Astrocyte (in vitro differentiated cells and primary cell): Measurements from ENCODE around the gene FBXL7. TPM values are rescaled to one million over a fixed set of nuclear protein-coding genes. Genes with fewer than 3 reads are reported as not detected.

Source experiments
- DNase-seq: peaks from one replicate; pipeline ENCODE4 v3.0.0-alpha.2; 2010; ENCODE audit warnings: low read depth
- FAIRE-seq: peaks from 2 replicates; lab custom pipeline; 2011; peaks lifted over from hg19 to GRCh38; lab: Jason Lieb, UNC
- H2AFZ ChIP-seq: 2 replicates; pipeline ENCODE4 v1.6.0; 2012; ENCODE audit warnings: low read depth, low read length, inconsistent platforms
- H3K27ac ChIP-seq: 2 replicates; pipeline ENCODE4 v1.5.1; 2011; ENCODE audit warnings: low read depth, low read length, inconsistent platforms
- H3K27me3 ChIP-seq: 2 replicates; pipeline ENCODE4 v1.6.0; 2011; ENCODE audit warnings: low read length, inconsistent platforms; ENCODE audit not compliant: insufficient read depth
- H3K36me3 ChIP-seq: 2 replicates; pipeline ENCODE4 v1.5.1; 2011; ENCODE audit warnings: low read length, inconsistent platforms; ENCODE audit not compliant: insufficient read depth
- H3K4me1 ChIP-seq: 2 replicates; pipeline ENCODE4 v1.5.1; 2011; ENCODE audit warnings: low read length, inconsistent platforms; ENCODE audit not compliant: insufficient read depth
- H3K4me2 ChIP-seq: 2 replicates; pipeline ENCODE4 v1.6.0; 2012; ENCODE audit warnings: low read length, inconsistent platforms
- H3K4me3 ChIP-seq: 2 replicates; pipeline ENCODE4 v1.5.1; 2011; ENCODE audit warnings: low read depth, mild to moderate bottlenecking, low read length, inconsistent platforms; ENCODE audit not compliant: insufficient read depth
- H3K79me2 ChIP-seq: 2 replicates; pipeline ENCODE4 v1.6.0; 2012; ENCODE audit warnings: mild to moderate bottlenecking, low read length, inconsistent platforms; ENCODE audit not compliant: insufficient read depth
- H3K9ac ChIP-seq: 2 replicates; pipeline ENCODE4 v1.6.0; 2012; ENCODE audit warnings: mild to moderate bottlenecking, low read length, inconsistent platforms
- H3K9me3 ChIP-seq: 2 replicates; pipeline ENCODE4 v1.5.1; 2012; ENCODE audit warnings: low read depth, mild to moderate bottlenecking, low read length, inconsistent platforms; ENCODE audit not compliant: insufficient read depth
- H4K20me1 ChIP-seq: 2 replicates; pipeline ENCODE4 v1.6.0; 2012; ENCODE audit warnings: low read length, inconsistent platforms; ENCODE audit not compliant: insufficient read depth
- H3K27ac Mint-ChIP-seq: one replicate; pipeline ENCODE4 v1.8.0; 2021; ENCODE audit warnings: mild to moderate bottlenecking, mixed read lengths; ENCODE audit not compliant: unreplicated experiment
- H3K27me3 Mint-ChIP-seq: one replicate; pipeline ENCODE4 v1.8.0; 2021; ENCODE audit warnings: low read depth, mixed read lengths; ENCODE audit not compliant: unreplicated experiment
- H3K36me3 Mint-ChIP-seq: one replicate; pipeline ENCODE4 v1.8.0; 2021; ENCODE audit warnings: low read depth, mixed read lengths; ENCODE audit not compliant: unreplicated experiment
- H3K4me1 Mint-ChIP-seq: one replicate; pipeline ENCODE4 v1.8.0; 2021; ENCODE audit warnings: low read depth, mixed read lengths; ENCODE audit not compliant: unreplicated experiment
- H3K4me3 Mint-ChIP-seq: one replicate; pipeline ENCODE4 v1.8.0; 2021; ENCODE audit warnings: mild to moderate bottlenecking, moderate library complexity, mixed read lengths; ENCODE audit not compliant: unreplicated experiment
- H3K9me3 Mint-ChIP-seq: one replicate; pipeline ENCODE4 v1.8.0; 2021; ENCODE audit warnings: mild to moderate bottlenecking, mixed read lengths; ENCODE audit not compliant: unreplicated experiment
- EZH2 ChIP-seq: IDR thresholded peaks from 2 replicates; pipeline ENCODE4 v1.6.1; 2012; ENCODE audit warnings: mild to moderate bottlenecking, low read length, inconsistent platforms; ENCODE audit not compliant: insufficient read depth
- total RNA-seq: library from RNA; stranded (reverse); gene quantifications from 2 replicates; pipeline ENCODE4 v1.2.1, GENCODE V29; 2021
- TF ChIP-seq, protein P1 (sequence below): IDR thresholded peaks from 2 replicates; pipeline ENCODE4 v1.5.1; 2011; ENCODE audit warnings: low read depth, mild to moderate bottlenecking, inconsistent platforms, low read length, moderate library complexity; ENCODE audit not compliant: insufficient read depth

FBXL7 gene
- total RNA-seq, 1 donor from 2014 or later = 21.0 TPM

DNA sequence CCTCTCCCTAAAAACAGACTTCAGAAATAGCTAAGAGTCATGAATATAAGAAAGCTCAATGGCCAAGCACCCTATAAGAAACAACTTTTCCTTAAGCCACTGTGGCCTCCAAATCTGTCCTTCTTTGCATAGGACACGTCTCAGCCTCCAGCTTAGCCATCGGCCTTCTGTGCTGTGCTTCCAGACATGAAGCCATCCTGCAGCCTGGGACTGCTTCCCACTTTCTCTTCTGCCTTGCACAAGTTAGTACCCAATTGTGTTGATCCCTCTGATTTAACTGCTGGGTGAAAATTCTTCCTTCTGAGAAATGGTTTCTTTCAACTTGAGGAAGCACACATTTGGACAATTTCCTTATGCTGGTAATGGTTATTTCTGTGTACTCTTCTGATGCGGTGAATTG is 344.9 kb downstream of the FBXL7 start:
- Histone ChIP-seq H3K27me3 (no peaks in the 10 kb centered on the region), H3K27ac (no peak overlapping the region), H3K36me3 (no peaks in the 10 kb centered on the region), H3K79me2 (no peaks in the 10 kb centered on the region), H4K20me1 (peaks cover 17% of the 10 kb centered on the region), H3K4me1 (no peaks in the 10 kb centered on the region), H3K9ac (no peak overlapping the region), H2AFZ (no peak overlapping the region), H3K4me3 (no peak overlapping the region), H3K9me3 (no peaks in the 10 kb centered on the region), H3K4me2 (no peak overlapping the region)
- no peak for TF ChIP-seq EZH2
- TF ChIP-seq, protein P1, sequence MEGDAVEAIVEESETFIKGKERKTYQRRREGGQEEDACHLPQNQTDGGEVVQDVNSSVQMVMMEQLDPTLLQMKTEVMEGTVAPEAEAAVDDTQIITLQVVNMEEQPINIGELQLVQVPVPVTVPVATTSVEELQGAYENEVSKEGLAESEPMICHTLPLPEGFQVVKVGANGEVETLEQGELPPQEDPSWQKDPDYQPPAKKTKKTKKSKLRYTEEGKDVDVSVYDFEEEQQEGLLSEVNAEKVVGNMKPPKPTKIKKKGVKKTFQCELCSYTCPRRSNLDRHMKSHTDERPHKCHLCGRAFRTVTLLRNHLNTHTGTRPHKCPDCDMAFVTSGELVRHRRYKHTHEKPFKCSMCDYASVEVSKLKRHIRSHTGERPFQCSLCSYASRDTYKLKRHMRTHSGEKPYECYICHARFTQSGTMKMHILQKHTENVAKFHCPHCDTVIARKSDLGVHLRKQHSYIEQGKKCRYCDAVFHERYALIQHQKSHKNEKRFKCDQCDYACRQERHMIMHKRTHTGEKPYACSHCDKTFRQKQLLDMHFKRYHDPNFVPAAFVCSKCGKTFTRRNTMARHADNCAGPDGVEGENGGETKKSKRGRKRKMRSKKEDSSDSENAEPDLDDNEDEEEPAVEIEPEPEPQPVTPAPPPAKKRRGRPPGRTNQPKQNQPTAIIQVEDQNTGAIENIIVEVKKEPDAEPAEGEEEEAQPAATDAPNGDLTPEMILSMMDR = no peak
- H3K4me1 Mint-ChIP-seq = no peaks in the 10 kb centered on the region
- no peak overlapping the region for H3K4me3 Mint-ChIP-seq
- H3K27me3 Mint-ChIP-seq = no peaks in the 10 kb centered on the region
- no peak for DNase-seq
- FAIRE-seq = no peak
- no peaks in the 10 kb centered on the region for H3K9me3 Mint-ChIP-seq
- no peak overlapping the region for H3K27ac Mint-ChIP-seq
- peaks cover 2% of the 10 kb centered on the region for H3K36me3 Mint-ChIP-seq

DNA sequence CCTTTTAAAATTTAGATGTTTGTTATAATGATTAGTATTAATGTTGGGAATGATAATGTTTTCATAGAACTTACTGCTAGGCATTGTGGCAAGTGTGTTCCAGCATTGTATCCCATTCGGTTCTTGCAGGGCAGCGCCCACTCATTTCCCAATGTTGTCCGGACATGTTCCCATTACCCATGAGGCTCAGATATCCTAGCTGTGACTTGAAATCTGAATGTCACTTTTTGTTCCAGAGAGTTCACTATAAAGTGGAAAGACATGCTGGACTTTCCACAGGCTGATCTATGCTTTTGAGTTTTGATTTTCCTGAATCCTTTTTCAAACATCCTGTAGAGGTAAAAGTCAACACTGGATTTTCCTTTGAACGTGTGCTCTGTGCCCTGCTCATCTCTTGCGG is 350.6 kb downstream of the FBXL7 start:
- Mint-ChIP-seq H3K27me3 (no peaks in the 10 kb centered on the region), H3K4me3 (peak overlapping the region; percentile 31), H3K36me3 (peaks cover 3% of the 10 kb centered on the region), H3K9me3 (no peaks in the 10 kb centered on the region), H3K4me1 (peaks cover 16% of the 10 kb centered on the region), H3K27ac (peak overlapping the region; percentile 77)
- H3K4me2 ChIP-seq = no peak overlapping the region
- H3K4me3 ChIP-seq = no peak overlapping the region
- peaks cover 3% of the 10 kb centered on the region for H3K79me2 ChIP-seq
- no peaks in the 10 kb centered on the region for H3K4me1 ChIP-seq
- H3K27ac ChIP-seq = no peak overlapping the region
- FAIRE-seq (no peak), DNase-seq (no peak)
- H3K9ac ChIP-seq = no peak overlapping the region
- H2AFZ ChIP-seq = no peak overlapping the region
- H4K20me1 ChIP-seq = peaks cover 18% of the 10 kb centered on the region
- no peaks in the 10 kb centered on the region for H3K9me3 ChIP-seq
- H3K27me3 ChIP-seq = no peaks in the 10 kb centered on the region
- no peaks in the 10 kb centered on the region for H3K36me3 ChIP-seq
- TF ChIP-seq, protein P1 = no peak
- no peak for TF ChIP-seq EZH2

DNA sequence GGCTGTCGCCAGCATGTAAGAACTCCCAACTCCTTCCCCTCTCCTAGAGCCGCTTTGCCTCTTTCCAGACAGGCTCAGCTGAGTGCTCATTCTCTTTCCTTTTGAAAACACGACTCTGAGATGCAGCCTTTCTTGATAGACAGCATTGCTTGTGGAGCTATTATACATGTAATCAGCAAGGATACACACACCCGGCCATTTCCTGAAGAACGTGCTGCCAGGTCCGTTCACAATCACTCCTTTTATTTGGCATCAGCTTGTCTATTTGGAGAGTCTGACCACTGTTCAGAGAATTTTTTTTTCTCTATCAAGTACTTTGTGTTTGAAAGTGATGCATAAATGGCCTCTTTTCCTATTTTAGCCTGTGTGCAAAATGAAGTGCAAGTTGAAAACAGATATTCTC is 351.0 kb downstream of the FBXL7 start:
- Histone ChIP-seq H3K4me2 (no peak overlapping the region), H2AFZ (no peak overlapping the region), H3K4me1 (no peaks in the 10 kb centered on the region), H4K20me1 (peaks cover 18% of the 10 kb centered on the region), H3K27ac (no peak overlapping the region), H3K36me3 (no peaks in the 10 kb centered on the region), H3K27me3 (no peaks in the 10 kb centered on the region), H3K79me2 (peaks cover 3% of the 10 kb centered on the region), H3K9me3 (no peaks in the 10 kb centered on the region), H3K4me3 (no peak overlapping the region), H3K9ac (no peak overlapping the region)
- Mint-ChIP-seq H3K27ac (peak overlapping the region; percentile 77), H3K27me3 (no peaks in the 10 kb centered on the region), H3K9me3 (no peaks in the 10 kb centered on the region), H3K4me1 (peaks cover 16% of the 10 kb centered on the region), H3K36me3 (peaks cover 3% of the 10 kb centered on the region), H3K4me3 (peak overlapping the region; percentile 31)
- DNase-seq (no peak), FAIRE-seq (no peak)
- no peak for TF ChIP-seq EZH2
- TF ChIP-seq, protein P1 = no peak
